ENCODE results near the gene SLC46A1. TPM values are rescaled to one million over a fixed set of nuclear protein-coding genes. Genes with fewer than 3 reads are reported as not detected.
A peak's percentile ranks its signal among the peaks of the same experiment; 100 is the strongest.

Gene SLC46A1
- total RNA-seq, 3 donors from 2014 or later, result 11.2 to 22.7 (median 12.5) TPM

DNA sequence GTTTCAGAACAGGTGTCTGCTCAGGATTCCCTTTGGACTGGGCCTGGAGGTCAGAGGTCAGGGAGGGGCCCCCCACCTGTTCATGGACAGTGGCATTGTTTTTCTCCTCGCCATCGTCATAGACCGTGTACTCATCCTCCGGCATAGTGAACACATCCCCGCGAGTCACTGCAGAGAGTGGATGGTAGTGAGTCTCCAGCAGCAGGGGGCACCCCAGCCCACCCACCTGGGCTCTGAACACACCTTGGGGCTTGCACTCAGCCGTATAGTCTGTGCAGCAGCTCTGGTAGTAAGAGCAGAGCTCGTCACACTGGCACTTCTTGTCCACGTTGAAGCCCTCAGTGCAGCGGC, 36.4 kb downstream of the SLC46A1 start:
- Histone ChIP-seq H3K4me3 (no peak overlapping the region), H3K4me1 (no peaks in the 10 kb centered on the region), H3K36me3 (no peaks in the 10 kb centered on the region), H3K9me3 (no peaks in the 10 kb centered on the region), H3K27ac (peak overlapping the region in 1 of 2 donors; percentile 78), H3K27me3 (no peaks in the 10 kb centered on the region)
- intact Hi-C loops (cut with DNase I; ENCODE audit: low total_unique reads), result no loop called here
- no peak for TF ChIP-seq POLR2AphosphoS5 (IDR thresholded peaks at IDR 0.05)
- TF ChIP-seq POLR2A (IDR thresholded peaks at IDR 0.05), result no peak
- TF ChIP-seq, protein P1, sequence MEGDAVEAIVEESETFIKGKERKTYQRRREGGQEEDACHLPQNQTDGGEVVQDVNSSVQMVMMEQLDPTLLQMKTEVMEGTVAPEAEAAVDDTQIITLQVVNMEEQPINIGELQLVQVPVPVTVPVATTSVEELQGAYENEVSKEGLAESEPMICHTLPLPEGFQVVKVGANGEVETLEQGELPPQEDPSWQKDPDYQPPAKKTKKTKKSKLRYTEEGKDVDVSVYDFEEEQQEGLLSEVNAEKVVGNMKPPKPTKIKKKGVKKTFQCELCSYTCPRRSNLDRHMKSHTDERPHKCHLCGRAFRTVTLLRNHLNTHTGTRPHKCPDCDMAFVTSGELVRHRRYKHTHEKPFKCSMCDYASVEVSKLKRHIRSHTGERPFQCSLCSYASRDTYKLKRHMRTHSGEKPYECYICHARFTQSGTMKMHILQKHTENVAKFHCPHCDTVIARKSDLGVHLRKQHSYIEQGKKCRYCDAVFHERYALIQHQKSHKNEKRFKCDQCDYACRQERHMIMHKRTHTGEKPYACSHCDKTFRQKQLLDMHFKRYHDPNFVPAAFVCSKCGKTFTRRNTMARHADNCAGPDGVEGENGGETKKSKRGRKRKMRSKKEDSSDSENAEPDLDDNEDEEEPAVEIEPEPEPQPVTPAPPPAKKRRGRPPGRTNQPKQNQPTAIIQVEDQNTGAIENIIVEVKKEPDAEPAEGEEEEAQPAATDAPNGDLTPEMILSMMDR (IDR thresholded peaks at IDR 0.05), result no peak
- no peak for DNase-seq (ENCODE audit: low spot score in 2 of 2)

DNA sequence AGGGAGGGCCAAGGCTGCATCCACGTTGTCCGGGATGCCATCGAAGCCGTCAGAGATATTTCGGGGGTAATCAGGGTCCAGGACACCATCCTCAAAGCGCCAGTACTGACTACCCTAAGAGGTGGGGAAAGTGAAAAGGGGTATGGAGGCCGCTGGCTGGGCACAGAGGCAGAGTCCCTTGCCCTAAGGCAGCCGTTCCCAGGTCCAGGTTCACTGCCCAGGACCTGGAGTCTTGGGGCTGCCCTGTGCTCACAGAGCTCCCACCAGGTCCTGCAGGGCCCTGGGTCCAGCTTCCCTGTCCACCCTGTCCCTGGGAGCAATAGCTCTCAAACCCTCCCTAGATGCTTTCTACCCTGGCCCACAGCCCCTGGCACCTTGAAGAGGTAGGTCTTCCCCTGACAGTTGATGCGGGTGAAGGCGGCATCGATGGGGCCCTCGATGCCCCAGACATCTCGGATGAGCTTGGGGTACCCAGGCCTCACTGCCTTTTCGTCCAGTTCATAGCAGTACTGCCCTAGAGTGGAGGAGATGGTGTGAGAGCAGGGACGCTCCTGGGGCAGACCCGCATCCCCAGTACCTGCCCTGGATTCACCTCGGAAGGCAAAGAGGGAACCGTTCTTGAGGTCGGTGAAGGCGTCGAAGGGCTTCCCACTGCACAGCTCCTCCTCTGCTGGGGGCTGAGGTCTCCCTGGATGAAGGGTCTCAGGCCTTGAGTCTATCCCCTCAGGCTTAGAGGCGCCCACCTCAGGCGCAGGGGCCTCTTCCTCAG, 36.9 kb downstream of the SLC46A1 start:
- H3K27ac ChIP-seq, result no peak overlapping the region
- no peaks in the 10 kb centered on the region for H3K4me1 ChIP-seq
- no peak for DNase-seq (ENCODE audit: low spot score in 2 of 2)
- TF ChIP-seq, protein P1 (IDR thresholded peaks at IDR 0.05), result no peak
- TF ChIP-seq POLR2AphosphoS5 (IDR thresholded peaks at IDR 0.05) (no peak), POLR2A (IDR thresholded peaks at IDR 0.05) (no peak)
- no peak overlapping the region for H3K4me3 ChIP-seq
- no peaks in the 10 kb centered on the region for H3K9me3 ChIP-seq
- no peaks in the 10 kb centered on the region for H3K27me3 ChIP-seq
- no peaks in the 10 kb centered on the region for H3K36me3 ChIP-seq
- intact Hi-C loops (cut with DNase I; ENCODE audit: low total_unique reads), result no loop called here

DNA sequence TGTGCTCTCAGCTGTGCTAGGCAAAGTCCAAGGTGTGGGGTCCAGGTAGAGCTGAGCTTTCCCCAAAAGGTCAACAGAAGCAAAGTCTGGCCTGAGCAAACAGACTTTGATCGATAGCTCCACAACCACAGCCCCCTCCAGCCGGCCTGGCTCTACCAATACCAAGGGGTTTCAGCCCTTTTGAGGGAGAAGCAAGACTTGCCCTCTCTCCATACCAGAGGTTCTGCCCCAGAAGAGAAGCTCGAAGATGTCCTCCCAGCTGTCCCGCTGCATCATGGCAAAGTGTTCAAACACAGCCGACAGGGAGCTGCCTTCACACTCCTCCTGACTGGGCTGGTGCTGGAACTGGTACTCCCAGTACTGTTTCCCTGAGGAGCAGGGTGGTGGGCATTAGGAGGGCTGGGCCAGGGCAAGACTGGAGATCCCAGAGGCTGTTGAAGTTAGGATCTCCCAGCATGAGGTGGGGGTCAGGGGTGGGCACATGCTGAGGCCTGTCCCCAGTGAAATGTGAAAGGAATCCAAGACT, 37.6 kb downstream of the SLC46A1 start:
- Histone ChIP-seq H3K36me3 (no peaks in the 10 kb centered on the region), H3K4me1 (no peaks in the 10 kb centered on the region), H3K27ac (no peak overlapping the region), H3K27me3 (no peaks in the 10 kb centered on the region), H3K9me3 (no peaks in the 10 kb centered on the region), H3K4me3 (no peak overlapping the region)
- intact Hi-C loops (cut with DNase I; ENCODE audit: low total_unique reads), result no loop called here
- TF ChIP-seq POLR2AphosphoS5 (IDR thresholded peaks at IDR 0.05) (no peak), POLR2A (IDR thresholded peaks at IDR 0.05) (no peak)
- TF ChIP-seq, protein P1 (IDR thresholded peaks at IDR 0.05), result no peak
- no peak for DNase-seq (ENCODE audit: low spot score in 2 of 2)

DNA sequence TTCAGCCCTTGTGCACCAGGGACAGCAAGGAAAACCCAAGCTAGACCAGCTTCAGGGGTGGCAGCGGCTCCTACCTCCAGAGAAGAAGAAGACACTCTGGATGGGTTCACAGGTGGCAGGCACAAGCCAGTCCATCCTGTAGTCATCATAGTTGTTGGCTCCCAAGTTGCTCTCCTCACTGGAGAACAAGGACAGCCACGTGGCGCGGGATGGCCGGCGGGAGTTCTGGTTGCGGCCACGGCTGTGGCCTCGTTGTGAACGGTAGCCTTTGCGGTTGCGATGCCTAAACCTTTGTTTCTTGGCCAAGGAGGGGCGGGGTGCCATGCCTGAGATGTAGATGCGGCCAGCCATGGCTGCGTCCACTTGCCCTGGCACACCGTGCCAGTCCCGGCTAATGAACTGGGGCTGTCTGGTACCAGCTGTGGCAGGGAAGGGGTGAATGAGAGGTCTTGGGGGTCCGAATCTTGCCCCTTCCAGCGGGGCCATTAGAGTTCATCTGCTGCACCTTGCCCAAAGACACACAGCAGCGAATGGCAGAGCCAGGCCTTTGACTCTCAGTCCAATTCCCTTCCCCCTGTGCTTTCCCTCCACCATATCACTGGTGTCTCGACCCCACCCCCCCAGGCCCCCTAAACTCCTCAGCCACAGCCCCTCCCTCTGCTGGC, 38.2 kb downstream of the SLC46A1 start:
- intact Hi-C loops (cut with DNase I; ENCODE audit: low total_unique reads), result no loop called here
- H3K4me3 ChIP-seq, result no peak overlapping the region
- DNase-seq (ENCODE audit: low spot score in 2 of 2), result no peak
- no peaks in the 10 kb centered on the region for H3K9me3 ChIP-seq
- TF ChIP-seq POLR2A (IDR thresholded peaks at IDR 0.05), result no peak
- TF ChIP-seq, protein P1 (IDR thresholded peaks at IDR 0.05), result no peak
- no peak for TF ChIP-seq POLR2AphosphoS5 (IDR thresholded peaks at IDR 0.05)
- H3K27me3 ChIP-seq, result no peaks in the 10 kb centered on the region
- H3K27ac ChIP-seq, result no peak overlapping the region
- no peaks in the 10 kb centered on the region for H3K4me1 ChIP-seq
- no peaks in the 10 kb centered on the region for H3K36me3 ChIP-seq

DNA sequence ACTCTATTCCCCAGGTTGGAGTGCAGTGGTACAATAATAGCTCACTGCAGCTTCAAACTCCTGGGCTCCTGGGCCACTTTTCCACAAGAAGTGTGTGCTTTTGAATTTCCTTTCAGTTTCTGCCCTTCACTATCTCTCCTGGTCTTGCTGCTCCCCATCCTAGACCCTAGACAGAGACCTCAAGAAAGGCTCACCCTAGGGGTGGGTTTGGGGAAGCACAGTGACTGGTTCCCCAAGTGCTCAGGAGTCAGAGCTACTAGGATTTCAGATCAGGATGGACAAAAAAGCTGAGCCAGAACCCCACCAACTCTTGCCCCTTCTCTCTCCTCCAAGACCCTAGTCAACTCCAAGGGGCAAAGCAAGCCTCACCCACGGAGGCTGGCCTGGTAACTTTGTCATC, 39.4 kb downstream of the SLC46A1 start:
- no peak for DNase-seq (ENCODE audit: low spot score in 2 of 2)
- H3K9me3 ChIP-seq, result no peaks in the 10 kb centered on the region
- TF ChIP-seq, protein P1 (IDR thresholded peaks at IDR 0.05), result no peak
- TF ChIP-seq POLR2A (IDR thresholded peaks at IDR 0.05), result no peak
- TF ChIP-seq POLR2AphosphoS5 (IDR thresholded peaks at IDR 0.05), result no peak
- H3K27ac ChIP-seq, result no peak overlapping the region
- intact Hi-C loops (cut with DNase I; ENCODE audit: low total_unique reads), result no loop called here
- no peaks in the 10 kb centered on the region for H3K27me3 ChIP-seq
- H3K4me1 ChIP-seq, result no peaks in the 10 kb centered on the region
- H3K4me3 ChIP-seq, result no peak overlapping the region
- H3K36me3 ChIP-seq, result no peaks in the 10 kb centered on the region
